ENCODE data around the gene XPR1.
"Not testable (repeated sequence)": the region's sequence is repeated elsewhere in the genome, so short reads cannot be mapped to it uniquely, and the experiment has no call there.

The XPR1 gene

DNA sequence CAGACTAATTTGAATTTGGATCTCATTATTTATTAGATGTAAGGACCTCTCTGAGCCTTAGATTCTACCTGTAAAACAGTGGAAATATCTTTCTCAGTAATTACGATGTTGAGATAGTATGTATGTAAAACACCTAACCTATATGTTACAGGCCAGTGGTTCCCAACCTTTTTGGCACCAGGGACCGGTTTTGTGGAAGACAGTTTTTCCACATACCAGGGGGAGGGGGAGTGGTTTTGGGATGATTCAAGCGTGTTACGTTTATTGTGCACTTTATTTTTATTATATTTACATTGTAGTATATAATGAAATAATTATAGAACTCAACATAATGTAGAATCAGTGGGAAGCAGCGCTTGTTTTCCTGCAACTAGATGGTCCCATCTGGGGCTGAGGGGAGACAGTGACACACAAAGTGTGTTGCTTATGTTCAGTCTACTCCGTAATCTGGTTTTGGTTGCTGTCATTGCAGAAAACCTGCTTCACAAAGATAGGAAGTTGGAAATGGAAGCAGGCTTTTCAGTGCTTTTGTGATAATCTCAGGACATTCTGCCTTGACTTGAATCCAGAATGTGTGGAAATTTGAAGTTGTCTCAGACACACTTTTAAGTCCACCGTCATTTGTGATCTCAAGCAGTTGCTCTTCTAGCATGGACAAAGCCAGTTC lies 12.8 kb downstream of the XPR1 start:
- no peak for DNase-seq

DNA sequence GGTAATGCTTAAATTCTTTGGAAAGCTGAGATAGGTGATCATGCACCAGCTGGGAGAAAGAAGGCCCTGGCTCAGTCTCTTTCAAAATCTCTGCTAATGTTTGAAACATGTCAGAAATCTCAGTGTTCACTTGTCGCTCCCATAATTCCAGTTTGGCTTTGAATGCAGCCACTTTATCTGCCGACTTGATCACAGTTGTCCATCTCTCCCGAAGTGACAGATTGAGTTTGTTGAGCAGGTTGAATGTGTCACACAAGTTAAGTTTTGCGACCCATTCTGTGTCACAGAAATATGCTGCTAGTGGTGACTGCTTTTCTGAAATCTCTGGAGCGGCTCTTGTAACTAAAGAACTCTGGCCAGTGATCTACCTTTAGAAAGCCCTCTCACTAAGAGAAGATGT lies 13.4 kb downstream of the XPR1 start:
- DNase-seq, result not testable (repeated sequence)

DNA sequence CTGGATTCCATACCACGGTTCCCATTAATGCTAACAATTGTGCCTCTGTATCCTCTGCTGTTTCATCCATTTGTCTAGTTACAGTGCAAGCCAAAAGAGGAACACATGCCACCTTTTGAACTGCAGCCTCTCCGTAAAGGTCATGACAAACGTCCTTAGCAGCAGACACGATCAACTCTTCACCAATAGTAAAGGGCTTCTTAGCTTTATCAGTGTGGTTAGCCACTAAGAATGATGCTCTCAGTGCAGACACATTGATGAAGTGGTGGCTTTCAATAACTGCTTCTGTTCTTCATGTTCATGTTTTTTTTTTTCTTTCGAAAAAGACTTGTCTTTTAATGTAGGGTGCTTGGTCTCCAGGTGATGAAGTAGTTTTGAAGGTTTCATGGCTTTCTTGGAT lies 14.3 kb downstream of the XPR1 start:
- no peak for DNase-seq

DNA sequence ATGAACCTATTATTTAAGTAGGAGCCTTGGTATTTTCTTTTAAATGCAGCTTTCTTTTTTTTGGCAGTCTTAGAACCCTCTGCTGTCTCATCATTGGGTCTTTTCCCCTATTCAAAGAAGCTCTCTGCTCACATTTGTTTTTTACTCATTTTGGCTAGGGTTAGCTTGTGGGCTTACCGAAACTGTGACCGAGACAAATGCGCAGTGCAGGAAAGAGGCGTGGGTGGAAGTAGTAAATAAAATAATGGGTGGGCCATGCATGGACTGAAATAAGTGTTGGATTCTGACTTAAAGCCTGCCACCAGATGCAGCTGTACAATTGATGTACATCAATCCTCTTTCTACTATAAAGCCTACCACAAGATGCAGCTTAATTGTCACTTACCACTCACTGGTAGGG lies 14.7 kb downstream of the XPR1 start:
- DNase-seq, result no peak

DNA sequence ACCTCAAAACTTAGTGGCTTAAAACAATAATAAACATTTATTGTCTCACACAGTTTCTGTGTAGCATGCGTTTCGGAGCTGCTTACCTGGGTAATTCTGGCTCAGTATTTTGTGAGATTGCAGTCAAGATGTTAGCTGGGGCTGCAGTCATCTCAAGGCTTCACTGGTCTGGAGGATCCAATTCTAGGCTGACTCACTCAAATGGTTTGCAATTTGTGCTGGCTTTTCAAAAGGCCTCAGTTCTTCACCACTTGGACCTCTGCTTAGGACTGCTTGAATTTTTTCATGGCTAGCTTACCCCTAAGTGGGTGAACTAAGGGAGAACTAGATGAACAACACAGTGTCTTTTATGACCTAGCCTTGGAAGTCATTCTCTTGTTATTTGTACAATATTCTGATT lies 21.0 kb downstream of the XPR1 start:
- no peak for DNase-seq

DNA sequence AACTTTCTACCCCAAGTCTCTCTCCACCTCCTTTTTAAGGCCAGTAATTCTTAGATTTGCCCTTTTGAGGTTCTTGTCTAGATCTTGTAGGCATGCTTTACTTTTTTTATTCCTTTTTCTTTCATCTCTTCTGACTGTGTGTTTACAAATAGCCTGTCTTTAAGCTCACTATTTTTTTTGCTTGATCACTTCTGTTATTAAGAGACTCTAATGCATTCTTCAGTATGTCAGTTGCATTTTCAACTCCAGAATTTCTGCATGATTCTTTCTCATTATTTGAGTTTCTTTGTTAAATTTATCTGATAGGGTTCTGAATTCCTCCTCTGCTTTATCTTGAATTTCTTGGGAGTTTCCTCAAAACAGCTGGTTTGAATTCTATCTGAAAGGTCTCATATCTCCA lies 30.9 kb downstream of the XPR1 start:
- no peak for DNase-seq

DNA sequence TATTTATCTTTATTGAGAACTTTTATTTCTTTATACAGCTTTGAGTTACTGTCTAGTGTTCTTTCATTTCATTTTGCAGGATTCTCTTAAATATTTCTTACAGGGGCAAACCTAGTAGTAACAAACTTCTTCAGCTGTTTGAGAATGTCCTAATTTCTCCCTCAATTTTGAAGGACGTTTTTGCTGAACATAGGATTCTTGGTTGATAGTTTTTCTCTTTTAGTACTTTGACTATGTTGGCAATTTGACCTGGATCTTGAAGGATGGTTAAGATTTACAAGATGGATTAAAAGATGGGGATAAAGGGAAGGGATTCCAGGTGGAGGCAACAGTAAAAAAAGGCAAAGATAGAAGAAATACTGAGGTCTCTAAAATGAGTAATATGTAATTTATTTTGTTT lies 38.9 kb downstream of the XPR1 start:
- DNase-seq, result no peak

DNA sequence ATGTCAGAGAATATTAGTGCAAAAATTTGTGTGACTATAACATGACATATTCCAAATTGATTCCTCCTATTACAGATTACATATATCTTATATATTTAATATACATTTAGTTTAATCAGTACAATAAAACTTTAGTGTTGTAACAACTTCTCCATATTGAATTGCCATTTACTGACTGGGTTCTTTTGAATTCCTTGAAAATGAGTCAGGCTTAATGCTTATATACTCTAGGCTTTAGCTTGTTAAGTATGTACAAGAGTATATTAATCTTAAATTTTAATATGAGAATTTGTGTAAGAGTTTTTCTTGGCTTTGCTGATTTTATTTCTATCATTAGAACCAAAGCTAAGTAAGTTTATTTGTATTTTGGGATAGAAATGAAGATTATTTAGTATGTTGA lies 40.3 kb downstream of the XPR1 start:
- DNase-seq, result no peak

DNA sequence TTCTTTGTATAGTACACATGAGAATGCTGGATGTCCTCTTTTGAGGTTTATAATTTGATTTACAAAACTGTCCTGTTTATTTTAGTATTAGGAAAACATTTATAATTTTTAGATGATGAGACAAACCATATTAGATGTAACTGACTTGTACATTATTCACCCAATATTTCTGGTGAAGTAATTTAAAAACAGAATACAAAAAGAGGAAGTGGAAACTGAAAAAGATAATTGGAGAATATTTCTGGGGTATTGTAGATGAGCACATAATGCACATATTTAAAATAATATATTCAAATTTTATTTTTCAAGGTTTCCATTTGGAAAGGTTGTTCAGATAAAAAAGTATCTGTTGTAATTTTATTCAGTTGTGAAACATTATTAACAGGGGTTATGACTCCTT lies 40.7 kb downstream of the XPR1 start:
- no peak for DNase-seq

DNA sequence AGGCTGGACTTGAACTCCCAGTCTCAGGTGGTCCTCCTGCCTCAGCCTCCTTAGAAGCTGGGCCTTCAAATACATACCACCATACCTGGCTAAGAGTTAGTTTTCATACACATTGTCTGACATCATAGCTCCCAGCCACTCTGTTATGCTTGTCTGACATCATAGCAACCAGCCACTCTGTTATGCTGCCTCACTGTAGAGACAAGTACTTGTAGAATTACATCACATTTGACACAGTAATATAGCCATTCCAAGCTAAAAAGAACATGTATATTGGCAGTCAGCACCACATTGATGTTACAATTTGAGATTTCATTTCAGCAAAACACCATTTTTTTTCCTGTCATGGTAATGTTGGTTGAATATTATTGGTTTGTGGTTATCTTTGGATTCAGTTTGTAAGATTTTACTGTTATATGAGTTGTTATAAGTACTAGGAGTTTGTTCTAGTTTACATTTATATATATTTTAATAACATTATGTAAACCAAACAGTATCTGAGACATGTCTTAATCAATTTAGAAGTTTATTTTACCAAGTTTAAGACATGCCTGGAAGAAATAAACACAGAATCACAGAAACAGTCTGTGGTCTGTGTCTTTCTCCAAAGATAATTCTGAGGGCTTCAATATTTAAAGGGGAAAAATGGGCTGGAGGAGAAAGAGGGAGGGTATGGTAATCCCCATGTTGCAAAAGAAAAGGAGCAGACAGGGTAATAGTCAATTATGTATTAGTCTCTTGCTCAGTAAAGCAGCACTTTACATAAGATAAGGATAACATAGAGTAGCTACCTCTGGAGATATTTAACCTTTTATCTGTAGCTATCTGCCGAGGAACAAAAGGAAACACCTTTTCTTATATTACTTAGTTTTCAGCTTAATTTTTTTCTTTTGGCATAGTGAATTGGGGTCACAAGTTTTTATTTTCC lies 43.0 kb downstream of the XPR1 start:
- no peak for DNase-seq

DNA sequence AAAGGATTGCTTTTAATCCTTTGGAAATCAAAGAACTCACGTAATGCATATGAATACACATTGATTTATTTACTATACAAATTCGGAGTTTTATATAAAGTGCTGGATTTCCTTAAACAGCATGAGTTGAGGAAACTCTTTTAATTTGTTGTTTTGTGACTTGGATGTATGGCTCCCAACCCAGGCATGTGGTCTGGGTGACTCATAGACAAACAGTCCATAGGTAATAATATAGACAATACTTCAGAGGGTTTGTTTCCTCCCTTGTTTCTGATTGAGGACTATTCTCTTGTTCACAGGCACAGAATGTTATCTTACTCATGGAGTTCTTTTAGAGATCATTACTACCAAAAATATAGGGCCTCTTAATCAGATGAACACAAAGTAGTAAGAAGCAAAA lies 43.8 kb downstream of the XPR1 start:
- DNase-seq, result no peak

DNA sequence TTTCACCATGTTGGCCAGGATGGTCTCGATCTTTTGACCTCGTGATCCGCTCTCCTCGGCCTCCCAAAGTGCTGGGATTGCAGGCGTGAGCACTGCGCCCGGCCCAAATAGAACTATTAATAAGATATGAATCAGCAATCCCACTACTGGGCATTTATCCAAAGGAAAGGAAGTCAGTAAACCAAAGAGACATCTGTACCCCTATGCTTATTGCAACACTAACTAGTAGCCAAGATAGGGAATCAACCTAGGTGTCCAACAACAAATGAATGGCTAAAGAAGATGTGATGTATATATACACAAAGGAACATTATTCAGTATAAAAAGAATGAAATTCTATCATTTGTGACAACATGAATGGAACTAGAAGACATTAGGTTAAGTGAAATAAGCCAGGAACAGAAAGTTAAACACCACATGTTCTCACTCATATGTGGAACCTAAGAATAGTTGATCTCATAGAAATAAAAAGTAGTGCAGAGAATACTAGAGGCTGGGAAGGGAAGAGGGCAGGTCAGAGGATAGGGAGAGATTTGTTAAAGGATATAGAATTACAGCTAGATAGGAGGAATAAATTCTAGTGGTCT lies 48.8 kb downstream of the XPR1 start:
- no peak for DNase-seq

DNA sequence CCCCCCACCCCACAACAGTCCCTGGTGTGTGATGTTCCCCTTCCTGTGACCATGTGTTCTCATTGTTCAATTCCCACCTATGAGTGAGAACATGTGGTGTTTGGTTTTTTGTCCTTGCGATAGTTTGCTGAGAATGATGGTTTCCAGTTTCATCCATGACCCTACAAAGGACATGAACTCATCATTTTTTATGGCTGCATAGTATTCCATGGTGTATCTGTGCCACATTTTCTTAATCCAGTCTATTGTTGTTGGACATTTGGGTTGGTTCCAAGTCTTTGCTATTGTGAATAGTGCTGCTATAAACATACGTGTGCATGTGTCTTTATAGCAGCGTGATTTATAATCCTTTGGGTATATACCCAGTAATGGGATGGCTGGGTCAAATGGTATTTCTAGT lies 51.3 kb downstream of the XPR1 start:
- not testable (repeated sequence) for DNase-seq

DNA sequence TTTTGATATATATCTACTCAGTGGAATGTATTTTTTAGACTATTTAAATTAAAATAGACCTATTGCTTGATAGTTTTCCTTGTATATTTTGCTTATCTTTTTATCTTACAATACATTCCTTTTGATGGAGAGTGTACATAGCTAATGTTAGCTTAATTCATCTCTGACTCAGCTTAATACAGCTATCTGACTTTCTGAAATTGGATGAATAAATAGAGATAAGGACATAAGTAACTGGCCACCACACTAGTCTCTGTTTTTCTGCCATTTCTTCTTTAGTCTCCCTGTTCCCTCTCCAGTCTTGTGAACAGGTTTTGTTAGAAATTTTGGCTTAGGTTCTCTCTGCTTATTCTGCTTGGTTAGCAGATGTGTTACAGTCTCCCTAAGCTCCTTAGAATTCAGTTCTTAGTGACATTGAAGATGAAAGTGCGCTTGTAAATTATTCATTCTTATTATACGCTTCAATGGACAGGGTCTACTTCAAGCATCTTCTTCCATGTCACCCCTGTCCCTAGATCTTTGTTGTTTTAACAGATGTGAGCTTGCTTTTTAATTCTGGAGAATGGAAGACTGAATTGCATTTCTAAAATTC lies 59.6 kb downstream of the XPR1 start:
- DNase-seq, result no peak

DNA sequence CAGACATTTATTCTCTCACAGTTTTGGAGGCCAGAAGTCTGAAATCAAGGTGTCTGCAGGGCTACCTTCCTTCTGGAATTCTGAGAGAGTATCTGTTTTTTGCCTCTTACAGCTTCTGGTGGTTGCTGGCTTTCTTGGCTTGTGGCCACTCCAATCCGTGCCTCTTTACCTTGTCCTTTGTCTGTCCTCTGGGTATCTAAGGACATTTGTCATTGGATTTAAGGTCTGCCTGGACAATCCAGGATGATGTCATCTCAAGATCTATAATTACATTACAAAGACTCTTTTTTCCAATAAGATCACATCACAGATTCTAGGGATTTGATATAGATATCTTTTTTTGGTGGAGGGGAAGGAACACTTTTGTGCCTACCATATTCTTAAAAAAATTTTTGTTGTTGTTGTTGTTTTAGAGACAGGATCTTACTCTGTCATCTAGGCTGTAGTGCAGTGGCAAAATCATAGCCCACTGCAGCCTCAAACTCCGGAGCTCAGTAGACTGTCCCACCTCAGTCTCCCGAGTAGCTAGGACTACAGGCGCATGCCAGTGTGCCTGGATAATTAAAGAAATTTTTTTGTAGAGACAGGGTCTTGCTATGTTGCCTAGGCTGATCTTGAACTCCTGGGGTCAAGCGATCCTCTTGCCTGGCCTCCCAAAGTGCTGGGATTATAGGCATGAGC lies 61.9 kb downstream of the XPR1 start:
- DNase-seq, result no peak

DNA sequence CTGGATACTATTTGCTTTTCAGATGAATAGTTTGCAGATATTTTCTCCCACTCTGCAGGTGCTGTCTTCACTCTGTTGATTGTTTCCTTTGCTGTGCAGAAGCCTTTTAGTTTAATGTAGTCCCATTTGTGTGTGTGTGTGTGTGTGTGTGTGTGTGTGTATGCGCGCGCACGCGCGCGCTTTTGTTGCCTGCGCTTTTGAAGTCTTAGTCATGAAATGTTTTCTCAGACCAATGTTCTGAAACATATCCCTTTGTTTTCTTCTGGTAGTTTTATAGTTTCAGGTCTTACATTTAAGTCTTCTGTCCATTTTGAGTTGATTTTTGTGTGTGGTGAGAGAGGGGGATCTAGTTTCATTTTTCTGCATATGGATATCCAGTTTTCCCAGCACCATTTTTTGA lies 63.5 kb downstream of the XPR1 start:
- DNase-seq, result no peak

DNA sequence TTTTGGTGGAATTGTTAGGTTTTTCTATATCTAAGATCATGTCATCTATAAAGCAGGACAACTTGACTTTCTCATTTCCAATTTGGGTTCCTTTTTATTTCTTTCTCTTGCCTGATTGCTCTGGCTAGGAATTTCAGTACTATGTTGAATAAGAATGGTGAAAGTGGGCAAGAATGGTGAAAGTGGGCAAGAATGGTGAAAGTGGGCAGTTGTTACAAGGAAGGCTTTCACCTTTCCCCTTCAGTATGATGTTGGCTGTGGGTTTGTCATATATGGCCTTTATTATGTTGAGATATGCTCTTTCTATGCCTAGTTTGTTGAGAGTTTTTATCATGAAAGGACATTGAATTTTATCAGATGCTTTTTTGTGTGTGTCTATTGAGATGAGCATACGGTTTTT lies 64.5 kb downstream of the XPR1 start:
- DNase-seq, result no peak

DNA sequence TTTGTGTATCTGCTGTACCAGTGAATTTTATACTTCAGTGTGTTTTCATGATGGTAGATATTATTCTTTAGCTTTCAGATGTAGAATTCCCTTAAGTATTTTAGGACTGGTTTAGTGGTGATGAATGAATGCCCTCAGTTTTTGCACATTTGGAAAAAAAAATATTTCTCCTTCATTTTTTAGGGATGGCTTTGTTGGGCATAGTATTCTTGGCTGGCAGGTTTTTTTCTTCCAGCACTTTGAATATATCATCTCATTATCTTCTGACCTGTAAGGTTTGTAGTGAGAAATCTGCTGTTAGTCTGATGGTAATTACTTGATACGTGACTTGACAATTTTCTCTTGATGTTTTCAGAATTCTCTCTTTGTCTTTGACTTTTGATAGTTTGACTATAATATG lies 66.8 kb downstream of the XPR1 start:
- DNase-seq, result no peak

DNA sequence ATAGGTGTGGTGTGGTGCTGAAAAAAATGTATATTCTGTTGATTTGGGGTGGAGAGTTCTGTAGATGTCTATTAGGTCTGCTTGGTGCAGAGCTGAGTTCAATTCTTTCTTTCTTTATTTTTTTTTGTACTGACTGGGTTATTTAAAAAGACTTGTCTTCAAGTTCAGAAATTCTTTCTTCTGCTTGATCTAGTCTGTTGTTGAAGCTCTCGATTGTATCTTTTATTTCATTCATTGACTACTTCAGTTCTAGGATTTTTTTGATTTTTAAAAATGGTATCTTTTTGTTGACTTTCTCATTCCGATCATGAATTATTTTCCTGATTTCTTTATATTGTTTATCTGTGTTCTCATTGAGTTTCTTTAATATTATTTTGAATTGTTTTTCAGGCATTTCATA lies 70.6 kb downstream of the XPR1 start:
- not testable (repeated sequence) for DNase-seq

DNA sequence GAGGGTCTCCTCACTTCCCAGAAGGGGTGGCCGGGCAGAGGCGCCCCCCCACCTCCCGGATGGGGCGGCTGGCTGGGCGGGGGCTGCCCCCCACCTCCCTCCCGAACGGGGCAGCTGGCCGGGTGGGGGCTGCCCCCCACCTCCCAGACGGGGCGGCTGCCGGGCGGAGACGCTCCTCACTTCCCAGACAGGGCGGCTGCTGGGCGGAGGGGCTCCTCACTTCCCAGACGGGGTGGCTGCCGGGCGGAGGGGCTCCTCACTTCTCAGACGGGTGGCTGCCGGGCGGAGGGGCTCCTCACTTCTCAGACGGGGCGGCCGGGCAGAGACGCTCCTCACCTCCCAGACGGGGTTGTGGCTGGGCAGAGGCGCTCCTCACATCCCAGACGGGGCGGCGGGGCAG lies 78.9 kb downstream of the XPR1 start:
- not testable (repeated sequence) for DNase-seq

DNA sequence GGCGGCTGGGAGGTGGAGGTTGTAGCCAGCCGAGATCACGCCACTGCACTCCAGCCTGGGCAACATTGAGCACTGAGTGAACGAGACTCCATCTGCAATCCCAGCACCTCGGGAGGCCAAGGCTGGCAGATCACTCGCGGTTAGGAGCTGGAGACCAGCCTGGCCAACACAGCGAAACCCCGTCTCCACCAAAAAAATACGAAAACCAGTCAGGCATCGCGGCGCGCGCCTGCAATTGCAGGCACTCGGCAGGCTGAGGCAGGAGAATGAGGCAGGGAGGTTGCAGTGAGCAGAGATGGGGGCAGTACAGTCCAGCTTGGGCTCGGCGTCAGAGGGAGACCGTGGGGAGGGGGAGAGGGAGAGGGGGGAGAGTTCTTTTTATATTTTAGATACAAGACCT lies 79.4 kb downstream of the XPR1 start:
- not testable (repeated sequence) for DNase-seq

DNA sequence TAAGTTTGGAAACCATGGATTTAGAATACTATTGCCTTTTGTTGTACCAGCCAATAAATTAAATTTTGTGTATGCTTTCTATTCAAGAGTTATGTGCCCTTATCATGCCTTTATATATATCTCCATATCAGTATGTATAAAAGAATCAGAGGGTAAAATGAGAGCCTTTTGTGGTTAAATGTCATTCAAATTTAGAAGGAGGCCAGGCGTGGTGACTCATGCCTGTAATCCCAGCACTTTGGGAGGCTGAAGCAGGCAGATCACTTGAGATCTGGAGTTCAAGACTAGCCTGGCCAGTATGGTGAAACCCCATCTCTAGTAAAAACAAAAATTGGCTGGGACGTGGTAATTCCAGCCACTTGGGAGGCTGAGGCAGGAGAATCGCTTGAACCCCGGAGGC lies 88.9 kb downstream of the XPR1 start:
- no peak for DNase-seq

DNA sequence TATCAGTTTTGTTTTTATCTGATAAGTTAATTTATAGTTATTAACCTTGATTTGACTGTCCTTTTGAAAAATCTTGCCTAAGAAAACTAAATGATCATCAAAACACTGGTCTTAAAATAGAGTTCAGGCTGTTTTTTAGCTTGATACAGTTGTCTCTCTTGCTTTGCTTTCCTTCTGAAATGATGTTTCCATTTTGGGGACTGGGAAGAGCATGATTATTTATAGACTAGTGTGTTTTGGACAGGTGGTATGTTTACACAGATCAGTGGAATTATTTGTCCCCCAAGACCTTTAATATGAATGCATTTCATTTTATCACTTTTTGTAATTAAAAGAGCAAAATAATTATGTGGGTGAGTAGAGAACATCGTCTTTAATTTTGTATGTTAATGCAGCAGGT lies 90.8 kb downstream of the XPR1 start:
- DNase-seq, result no peak

Measured in CD4-positive, alpha-beta T cell treated with Interleukin-4 for 4 hours (primary cell).